HepG2 (cell line): ENCODE results near the gene LRRC3. TPM values are rescaled to one million over a fixed set of nuclear protein-coding genes. Genes with fewer than 3 reads are reported as not detected.

Experiments
- ARHGAP35 ChIP-seq: sonication (generic); formaldehyde crosslinking; IDR thresholded peaks from 2 replicates; pipeline ENCODE4 v1.9.0; 2022; ENCODE audit warnings: mild to moderate bottlenecking, inconsistent platforms, moderate library complexity, missing genetic modification reagents, borderline replicate concordance
- CREB1 ChIP-seq, 2 experiments: fragments of 450-650 bp in 1 of 2; IDR thresholded peaks; 2 replicates each; pipeline ENCODE4 v1.6.1; 2016 to 2017; ENCODE audit warnings: control low read depth in 1 of 2, mild to moderate bottlenecking in 1 of 2, missing compliant biosample characterization in 1 of 2, missing genetic modification characterization in 1 of 2
- DMAP1 ChIP-seq: IDR thresholded peaks from 2 replicates; pipeline ENCODE4 v1.6.1; 2016
- ESRRA ChIP-seq: sonication (generic); formaldehyde crosslinking; IDR thresholded peaks from 2 replicates; pipeline ENCODE4 v1.5.1; 2020; ENCODE audit warnings: mild to moderate bottlenecking, low read depth, missing genetic modification reagents
- HES4 ChIP-seq: sonication (generic); formaldehyde crosslinking; IDR thresholded peaks from 2 replicates; pipeline ENCODE4 v1.9.0; 2021; ENCODE audit warnings: mild to moderate bottlenecking, missing genetic modification reagents, borderline replicate concordance
- MEF2D ChIP-seq: sonication (generic); formaldehyde crosslinking; IDR thresholded peaks from 2 replicates; pipeline ENCODE4 v1.5.1; 2020; ENCODE audit warnings: mild to moderate bottlenecking, missing genetic modification reagents
- MEIS1 ChIP-seq: sonication (generic); formaldehyde crosslinking; IDR thresholded peaks from 2 replicates; pipeline ENCODE4 v1.9.0; 2021; ENCODE audit warnings: mild to moderate bottlenecking, missing genetic modification reagents, moderate library complexity, borderline replicate concordance
- MXI1 ChIP-seq: IDR thresholded peaks from 3 replicates; pipeline ENCODE4 v1.6.1; 2012; ENCODE audit warnings: low read depth, low read length, inconsistent platforms, borderline replicate concordance
- MYNN ChIP-seq: sonication (generic); formaldehyde crosslinking; IDR thresholded peaks from 2 replicates; pipeline ENCODE4 v1.4.0; 2020; ENCODE audit warnings: mild to moderate bottlenecking, low read depth, missing genetic modification reagents
- NAIF1 ChIP-seq: sonication (generic); formaldehyde crosslinking; IDR thresholded peaks from 2 replicates; pipeline ENCODE4 v1.5.0; 2020; ENCODE audit warnings: mild to moderate bottlenecking, missing genetic modification reagents, borderline replicate concordance
- NCOA5 ChIP-seq: sonication (generic); formaldehyde crosslinking; IDR thresholded peaks from 2 replicates; pipeline ENCODE4 v1.4.0; 2020; ENCODE audit warnings: missing genetic modification reagents
- RBM39 ChIP-seq: fragments of 200-400 bp; formaldehyde crosslinking; IDR thresholded peaks from one replicate; pipeline ENCODE4 v1.6.1; 2018; ENCODE audit warnings: antibody characterized with exemption, mild to moderate bottlenecking, low read depth, low read length; ENCODE audit not compliant: poor library complexity, severe bottlenecking
- TARDBP ChIP-seq: sonication (generic); formaldehyde crosslinking; IDR thresholded peaks from 2 replicates; pipeline ENCODE4 v1.8.0; 2022; ENCODE audit warnings: mild to moderate bottlenecking, missing genetic modification reagents
- ZKSCAN8 ChIP-seq: IDR thresholded peaks from 2 replicates; pipeline ENCODE4 v1.6.1; 2016; ENCODE audit warnings: borderline replicate concordance, missing genetic modification reagents, missing compliant biosample characterization
- ZNF263 ChIP-seq: sonication (generic); formaldehyde crosslinking; IDR thresholded peaks from 2 replicates; pipeline ENCODE4 v1.4.0; 2020; ENCODE audit warnings: missing genetic modification reagents
- ZNF549 ChIP-seq: sonication (generic); formaldehyde crosslinking; IDR thresholded peaks from 2 replicates; pipeline ENCODE4 v1.5.0; 2020; ENCODE audit warnings: missing genetic modification reagents
- ZNF674 ChIP-seq: sonication (generic); formaldehyde crosslinking; IDR thresholded peaks from 2 replicates; pipeline ENCODE4 v1.5.0; 2020; ENCODE audit warnings: low read depth, mild to moderate bottlenecking, missing genetic modification reagents
- ZNF761 ChIP-seq: sonication (generic); formaldehyde crosslinking; conservative IDR thresholded peaks from 2 replicates; pipeline ENCODE4 v1.4.0; 2020; ENCODE audit warnings: mild to moderate bottlenecking, missing genetic modification reagents
- ZNF773 ChIP-seq: sonication (generic); formaldehyde crosslinking; IDR thresholded peaks from 2 replicates; pipeline ENCODE4 v1.4.0; 2020; ENCODE audit warnings: missing genetic modification reagents, borderline replicate concordance
- ZSCAN22 ChIP-seq: sonication (generic); formaldehyde crosslinking; IDR thresholded peaks from 2 replicates; pipeline ENCODE4 v1.4.0; 2020; ENCODE audit warnings: mild to moderate bottlenecking, missing genetic modification reagents
- polyA plus RNA-seq, 8 experiments: library from polyadenylated mRNA; depleted of rRNA in 3 of 8; stranded (reverse) in 7 of 8; unstranded in 1 of 8; fragments of >200 nt; fragmentation: Illumina TruSeq in 4 of 8; extraction: Trizol in 4 of 8; gene quantifications; 2 replicates each; pipeline versions ENCODE4 v1.2.1 to v1.2.3, GENCODE V29; 2011 to 2016; ENCODE audit warnings: low read depth in 4 of 8, missing spikeins in 1 of 8, mixed read lengths in 1 of 8; ENCODE audit not compliant: insufficient read depth in 1 of 8
- total RNA-seq, 5 experiments: library from RNA; depleted of rRNA; stranded (reverse); fragments of >200 nt; fragmentation: Illumina TruSeq; extraction: Trizol; gene quantifications; 2 replicates each; pipeline ENCODE4 v1.2.3, GENCODE V29; 2016; ENCODE audit warnings: low read depth in 1 of 5
- TF ChIP-seq, protein P1 (sequence below): sonication (generic); formaldehyde crosslinking; IDR thresholded peaks from 2 replicates; pipeline ENCODE4 v1.8.0; 2023; ENCODE audit warnings: mild to moderate bottlenecking, missing genetic modification reagents
- TF ChIP-seq, protein P2 (sequence below): IDR thresholded peaks from 2 replicates; pipeline ENCODE4 v1.4.0; 2020; ENCODE audit warnings: mild to moderate bottlenecking, missing genetic modification reagents
- TF ChIP-seq, protein P3 (sequence below): sonication (generic); formaldehyde crosslinking; IDR thresholded peaks from 2 replicates; pipeline ENCODE4 v1.5.0; 2020; ENCODE audit warnings: missing genetic modification reagents, mild to moderate bottlenecking, borderline replicate concordance

Gene LRRC3
- total and polyA plus RNA-seq, 2 of the 13 experiments (the other 11 are each of a cell fraction or from before 2014, with no cell fraction given), result 4.8 to 16.5 TPM

DNA sequence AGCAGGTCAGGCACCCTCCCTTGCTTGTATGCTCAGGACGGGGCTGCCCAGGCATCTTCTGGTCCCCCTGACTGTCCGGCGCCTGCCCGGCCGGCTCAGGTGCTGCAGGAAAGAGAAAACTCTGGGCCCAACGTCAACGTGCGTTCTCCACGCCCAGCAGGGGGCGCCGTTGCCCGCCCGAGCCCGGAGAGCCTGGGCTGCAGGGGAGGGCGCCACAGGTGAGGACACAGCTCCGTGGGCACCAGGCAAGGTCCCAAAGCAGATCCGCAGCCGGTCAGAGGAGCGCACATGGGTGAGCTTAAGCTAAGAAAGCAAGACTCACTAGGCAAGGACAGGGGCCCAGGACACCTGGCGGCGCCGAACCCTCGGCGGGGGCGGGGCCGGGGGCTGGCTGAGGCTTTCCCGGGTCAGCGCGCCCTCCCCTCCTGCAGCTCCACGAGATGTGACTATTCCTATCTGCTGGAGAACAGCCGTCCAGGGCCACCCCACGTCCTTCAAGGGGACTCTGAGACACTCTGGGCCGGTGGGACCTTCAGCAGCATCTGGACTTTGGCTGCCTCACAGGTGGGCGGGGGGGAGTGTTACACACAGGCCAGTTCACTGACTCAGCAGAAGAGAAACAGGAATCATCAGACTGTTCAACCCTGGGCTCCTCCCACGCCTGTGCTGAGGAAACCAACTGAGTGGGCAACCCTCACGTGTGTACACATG, 55.4 kb downstream of the LRRC3 start (continued):
- TF ChIP-seq, protein P1, sequence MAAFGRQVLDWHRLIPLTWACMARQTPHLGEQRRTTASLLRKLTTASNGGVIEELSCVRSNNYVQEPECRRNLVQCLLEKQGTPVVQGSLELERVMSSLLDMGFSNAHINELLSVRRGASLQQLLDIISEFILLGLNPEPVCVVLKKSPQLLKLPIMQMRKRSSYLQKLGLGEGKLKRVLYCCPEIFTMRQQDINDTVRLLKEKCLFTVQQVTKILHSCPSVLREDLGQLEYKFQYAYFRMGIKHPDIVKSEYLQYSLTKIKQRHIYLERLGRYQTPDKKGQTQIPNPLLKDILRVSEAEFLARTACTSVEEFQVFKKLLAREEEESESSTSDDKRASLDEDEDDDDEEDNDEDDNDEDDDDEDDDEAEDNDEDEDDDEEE (CRISPR knock-in tag), result peak; percentile 91; the same call in 1 of the 2 replicates
- TF ChIP-seq DMAP1 (CRISPR knock-in tag) (no peak), HES4 (peak; percentile 88; the same call in 1 of the 2 replicates), ZSCAN22 (CRISPR knock-in tag) (no peak), MXI1 (no peak), ZNF773 (CRISPR knock-in tag) (no peak), ZNF549 (no peak), MEIS1 (CRISPR knock-in tag) (0 out of 2 replicates have a peak, but pooled peaks have one; percentile 44), MEF2D (CRISPR knock-in tag) (no peak; the same call in 1 of the 2 replicates), ZNF674 (CRISPR knock-in tag) (no peak), ZKSCAN8 (CRISPR knock-in tag) (no peak), TARDBP (CRISPR knock-in tag) (0 out of 2 replicates have a peak, but pooled peaks have one; percentile 12), NCOA5 (no peak), CREB1 (IDR thresholded peaks at IDR 0.05) (no peak), CREB1 (CRISPR knock-in tag; IDR thresholded peaks at IDR 0.05) (no peak), ZNF263 (CRISPR knock-in tag) (0 out of 2 replicates have a peak, but pooled peaks have one; percentile 39), MYNN (CRISPR knock-in tag) (no peak), ESRRA (CRISPR knock-in tag) (peak; percentile 52; the same call in 1 of the 2 replicates), RBM39 (peak; percentile 50), ZNF761 (CRISPR knock-in tag) (peak; percentile 68; the same call in 1 of the 2 replicates), ARHGAP35 (CRISPR knock-in tag) (no peak), NAIF1 (CRISPR knock-in tag) (no peak)
- TF ChIP-seq, protein P2, sequence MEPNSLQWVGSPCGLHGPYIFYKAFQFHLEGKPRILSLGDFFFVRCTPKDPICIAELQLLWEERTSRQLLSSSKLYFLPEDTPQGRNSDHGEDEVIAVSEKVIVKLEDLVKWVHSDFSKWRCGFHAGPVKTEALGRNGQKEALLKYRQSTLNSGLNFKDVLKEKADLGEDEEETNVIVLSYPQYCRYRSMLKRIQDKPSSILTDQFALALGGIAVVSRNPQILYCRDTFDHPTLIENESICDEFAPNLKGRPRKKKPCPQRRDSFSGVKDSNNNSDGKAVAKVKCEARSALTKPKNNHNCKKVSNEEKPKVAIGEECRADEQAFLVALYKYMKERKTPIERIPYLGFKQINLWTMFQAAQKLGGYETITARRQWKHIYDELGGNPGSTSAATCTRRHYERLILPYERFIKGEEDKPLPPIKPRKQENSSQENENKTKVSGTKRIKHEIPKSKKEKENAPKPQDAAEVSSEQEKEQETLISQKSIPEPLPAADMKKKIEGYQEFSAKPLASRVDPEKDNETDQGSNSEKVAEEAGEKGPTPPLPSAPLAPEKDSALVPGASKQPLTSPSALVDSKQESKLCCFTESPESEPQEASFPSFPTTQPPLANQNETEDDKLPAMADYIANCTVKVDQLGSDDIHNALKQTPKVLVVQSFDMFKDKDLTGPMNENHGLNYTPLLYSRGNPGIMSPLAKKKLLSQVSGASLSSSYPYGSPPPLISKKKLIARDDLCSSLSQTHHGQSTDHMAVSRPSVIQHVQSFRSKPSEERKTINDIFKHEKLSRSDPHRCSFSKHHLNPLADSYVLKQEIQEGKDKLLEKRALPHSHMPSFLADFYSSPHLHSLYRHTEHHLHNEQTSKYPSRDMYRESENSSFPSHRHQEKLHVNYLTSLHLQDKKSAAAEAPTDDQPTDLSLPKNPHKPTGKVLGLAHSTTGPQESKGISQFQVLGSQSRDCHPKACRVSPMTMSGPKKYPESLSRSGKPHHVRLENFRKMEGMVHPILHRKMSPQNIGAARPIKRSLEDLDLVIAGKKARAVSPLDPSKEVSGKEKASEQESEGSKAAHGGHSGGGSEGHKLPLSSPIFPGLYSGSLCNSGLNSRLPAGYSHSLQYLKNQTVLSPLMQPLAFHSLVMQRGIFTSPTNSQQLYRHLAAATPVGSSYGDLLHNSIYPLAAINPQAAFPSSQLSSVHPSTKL (CRISPR knock-in tag), result no peak
- TF ChIP-seq, protein P3, sequence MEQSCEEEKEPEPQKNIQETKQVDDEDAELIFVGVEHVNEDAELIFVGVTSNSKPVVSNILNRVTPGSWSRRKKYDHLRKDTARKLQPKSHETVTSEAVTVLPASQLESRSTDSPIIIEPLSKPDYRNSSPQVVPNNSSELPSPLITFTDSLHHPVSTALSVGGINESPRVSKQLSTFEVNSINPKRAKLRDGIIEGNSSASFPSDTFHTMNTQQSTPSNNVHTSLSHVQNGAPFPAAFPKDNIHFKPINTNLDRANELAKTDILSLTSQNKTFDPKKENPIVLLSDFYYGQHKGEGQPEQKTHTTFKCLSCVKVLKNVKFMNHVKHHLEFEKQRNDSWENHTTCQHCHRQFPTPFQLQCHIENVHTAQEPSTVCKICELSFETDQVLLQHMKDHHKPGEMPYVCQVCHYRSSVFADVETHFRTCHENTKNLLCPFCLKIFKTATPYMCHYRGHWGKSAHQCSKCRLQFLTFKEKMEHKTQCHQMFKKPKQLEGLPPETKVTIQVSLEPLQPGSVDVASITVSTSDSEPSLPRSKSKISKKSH (CRISPR knock-in tag), result peak; percentile 53; the same call in 1 of the 2 replicates
